Upper lobe of left lung (tissue), 6 donors: Measurements from ENCODE around the gene PSPN. TPM values are rescaled to one million over a fixed set of nuclear protein-coding genes. Genes with fewer than 3 reads are reported as not detected.

Source experiments
- ATAC-seq, 2 donors: fragments of 200-7000 bp; cut with Tn5 transposase; one replicate each; pipeline ENCODE4 v1.9.1; 2022; ENCODE audit warnings: mild to moderate bottlenecking in 2 of 2, moderate library complexity in 2 of 2; ENCODE audit not compliant: low FRiP score in 2 of 2
- DNase-seq, 2 donors: peaks; one replicate each; pipeline ENCODE4 v3.0.0-alpha.2; 2019 to 2020
- H3K27ac ChIP-seq, 4 donors: fragments of 200-600 bp; sonication (generic); one replicate each; pipeline ENCODE4 v1.5.1; 2016 to 2019
- H3K27me3 ChIP-seq, 4 donors: fragments of 200-600 bp; sonication (generic); one replicate each; pipeline ENCODE4 v1.5.1; 2017 to 2019
- H3K36me3 ChIP-seq, 4 donors: fragments of 200-600 bp; sonication (generic); one replicate each; pipeline ENCODE4 v1.5.1; 2016 to 2019
- H3K4me1 ChIP-seq, 4 donors: fragments of 200-600 bp; sonication (generic); one replicate each; pipeline ENCODE4 v1.5.1; 2018 to 2019
- H3K4me3 ChIP-seq, 4 donors: fragments of 200-600 bp; sonication (generic); one replicate each; pipeline ENCODE4 v1.5.1; 2017 to 2019; ENCODE audit warnings: mild to moderate bottlenecking in 2 of 4, moderate library complexity in 1 of 4
- H3K9me3 ChIP-seq, 4 donors: fragments of 200-600 bp; sonication (generic); one replicate each; pipeline ENCODE4 v1.5.1; 2018 to 2019
- CTCF ChIP-seq, 6 experiments: fragments of 450-650 bp in 4 of 6; fragments of 200-600 bp in 2 of 6; sonication (generic) in 2 of 6; IDR thresholded peaks; one replicate each; pipeline ENCODE4 v1.5.1; 2016 to 2019; ENCODE audit warnings: antibody characterized with exemption in 6 of 6
- EP300 ChIP-seq, 4 donors: sonication (generic); formaldehyde crosslinking; IDR thresholded peaks; one replicate each; pipeline ENCODE4 v1.5.1; 2017; ENCODE audit warnings: antibody characterized with exemption in 4 of 4, control low read depth in 2 of 4
- POLR2A ChIP-seq, 4 donors: fragments of 450-650 bp; IDR thresholded peaks; one replicate each; pipeline ENCODE4 v1.5.1; 2016 to 2017; ENCODE audit warnings: antibody characterized with exemption in 4 of 4, mild to moderate bottlenecking in 2 of 4
- POLR2AphosphoS5 ChIP-seq, 2 donors: sonication (generic); formaldehyde crosslinking; IDR thresholded peaks; one replicate each; pipeline ENCODE4 v1.5.1; 2017; ENCODE audit warnings: antibody characterized with exemption in 2 of 2
- WGBS, 2 donors: methylation state at CpG; one replicate each; pipeline ENCODE4 v1.1.5; 2017 to 2018; 5-methylcytosine and 5-hydroxymethylcytosine counted together
- total RNA-seq, 6 donors: library from RNA; depleted of rRNA in 4 of 6; stranded (reverse); fragments of >200 nt in 4 of 6; gene quantifications; one replicate each; pipeline versions ENCODE4 v1.1.0 to v1.2.1, GENCODE V29; 2016 to 2021
- donor health status: DM: no; HTN: no; CAD: no; lungs with moderate emphysema.
- donor health status: DM: no; HTN: yes; CAD: no; lungs with severe emphysema.

PSPN gene
- total RNA-seq, 6 donors from 2014 or later: 1.00 to 2.6 (median 1.5) TPM

GRCh38 chr19:6383188-6383587 is 7.5 kb upstream of the PSPN start:
- Histone ChIP-seq H3K36me3 (peaks cover 49 to 98% (median 82%) of the 10 kb centered on the region in 4 donors), H3K9me3 (no peaks in the 10 kb centered on the region), H3K27me3 (no peaks in the 10 kb centered on the region), H3K27ac (no peak overlapping the region), H3K4me1 (no peaks in the 10 kb centered on the region), H3K4me3 (no peak overlapping the region)
- WGBS, 2 donors: 96 to 97% methylated on average over 18 of the region's 19 CpGs
- ATAC-seq: no peak
- peak in 1 of 2 donors; percentile 68 for DNase-seq
- TF ChIP-seq CTCF (IDR thresholded peaks at IDR 0.05): no peak
- no peak for TF ChIP-seq POLR2AphosphoS5 (IDR thresholded peaks at IDR 0.05)
- no peak for TF ChIP-seq POLR2A (IDR thresholded peaks at IDR 0.05)

- Histone ChIP-seq H3K4me3 (no peak overlapping the region), H3K36me3 (peaks cover 42 to 80% (median 66%) of the 10 kb centered on the region in 4 donors), H3K27ac (no peak overlapping the region), H3K9me3 (no peaks in the 10 kb centered on the region), H3K4me1 (peaks cover 0 to under 1% (median under 1%) of the 10 kb centered on the region in 4 donors), H3K27me3 (no peaks in the 10 kb centered on the region)
- DNase-seq: peak in 1 of 2 donors; percentile 77
- 93 to 97% methylated on average over 29 to 40 of the region's 40 CpGs for WGBS, 2 donors
- TF ChIP-seq CTCF (IDR thresholded peaks at IDR 0.05) (no peak), EP300 (IDR thresholded peaks at IDR 0.05) (no peak), POLR2A (IDR thresholded peaks at IDR 0.05) (no peak), POLR2AphosphoS5 (IDR thresholded peaks at IDR 0.05) (no peak)
- ATAC-seq: no peak
Observed at GRCh38 chr19:6381030-6381750, 5.5 kb upstream of the PSPN start.

- ATAC-seq: no peak
- DNase-seq: no peak
- Histone ChIP-seq H3K4me3 (no peak overlapping the region), H3K36me3 (peaks cover 40 to 76% (median 61%) of the 10 kb centered on the region in 4 donors), H3K9me3 (no peaks in the 10 kb centered on the region), H3K27me3 (no peaks in the 10 kb centered on the region), H3K27ac (no peak overlapping the region), H3K4me1 (peaks cover 0 to 5% (median 2%) of the 10 kb centered on the region in 4 donors)
- no peak for TF ChIP-seq EP300 (IDR thresholded peaks at IDR 0.05)
- no peak for TF ChIP-seq POLR2AphosphoS5 (IDR thresholded peaks at IDR 0.05)
- TF ChIP-seq POLR2A (IDR thresholded peaks at IDR 0.05): no peak
- 83 to 96% methylated on average over 3 of the region's 3 CpGs for WGBS, 2 donors
Observed at GRCh38 chr19:6379744-6380143, 4.0 kb upstream of the PSPN start.

- no peaks in the 10 kb centered on the region for H3K9me3 ChIP-seq
- peaks cover 38 to 68% (median 57%) of the 10 kb centered on the region in 4 donors for H3K36me3 ChIP-seq
- peaks cover 5 to 18% (median 7%) of the 10 kb centered on the region in 4 donors for H3K4me1 ChIP-seq
- ATAC-seq (no peak), DNase-seq (no peak)
- no peak overlapping the region for H3K4me3 ChIP-seq
- H3K27me3 ChIP-seq: no peaks in the 10 kb centered on the region
- H3K27ac ChIP-seq: no peak overlapping the region
- no peak for TF ChIP-seq POLR2AphosphoS5 (IDR thresholded peaks at IDR 0.05)
- TF ChIP-seq CTCF (IDR thresholded peaks at IDR 0.05): no peak
- no peak for TF ChIP-seq POLR2A (IDR thresholded peaks at IDR 0.05)
- no peak for TF ChIP-seq EP300 (IDR thresholded peaks at IDR 0.05)
- WGBS, 2 donors: 88 to 95% methylated on average over 9 of the region's 9 CpGs
Observed at GRCh38 chr19:6378486-6378885, 2.8 kb upstream of the PSPN start.

- Histone ChIP-seq H3K36me3 (peaks cover 34 to 64% (median 53%) of the 10 kb centered on the region in 4 donors), H3K9me3 (no peaks in the 10 kb centered on the region), H3K4me3 (no peak overlapping the region), H3K27me3 (no peaks in the 10 kb centered on the region), H3K4me1 (peaks cover 5 to 20% (median 7%) of the 10 kb centered on the region in 4 donors), H3K27ac (no peak overlapping the region)
- TF ChIP-seq CTCF (IDR thresholded peaks at IDR 0.05): no peak
- no peak for TF ChIP-seq POLR2AphosphoS5 (IDR thresholded peaks at IDR 0.05)
- no peak for TF ChIP-seq POLR2A (IDR thresholded peaks at IDR 0.05)
- no peak for TF ChIP-seq EP300 (IDR thresholded peaks at IDR 0.05)
- 72 to 73% methylated on average over 5 to 6 of the region's 6 CpGs for WGBS, 2 donors
- ATAC-seq: no peak
- DNase-seq: no peak
Observed at GRCh38 chr19:6378041-6378440, 2.3 kb upstream of the PSPN start.
